Ureter (tissue), 1 donor: Measurements from ENCODE around the gene TTK. TPM values are rescaled to one million over a fixed set of nuclear protein-coding genes. Genes with fewer than 3 reads are reported as not detected.
A peak's percentile ranks its signal among the peaks of the same experiment; 100 is the strongest.

Experiments used
- DNase-seq: peaks from one replicate; pipeline ENCODE4 v3.0.0-alpha.2; 2020; ENCODE audit warnings: low spot score
- total RNA-seq: library from RNA; stranded (reverse); gene quantifications from one replicate; pipeline ENCODE4 v1.2.4, GENCODE V29; 2023
- donor health status: DM: yes; HTN: yes; CAD: no.

The TTK gene
- 1.5 TPM for total RNA-seq

DNA sequence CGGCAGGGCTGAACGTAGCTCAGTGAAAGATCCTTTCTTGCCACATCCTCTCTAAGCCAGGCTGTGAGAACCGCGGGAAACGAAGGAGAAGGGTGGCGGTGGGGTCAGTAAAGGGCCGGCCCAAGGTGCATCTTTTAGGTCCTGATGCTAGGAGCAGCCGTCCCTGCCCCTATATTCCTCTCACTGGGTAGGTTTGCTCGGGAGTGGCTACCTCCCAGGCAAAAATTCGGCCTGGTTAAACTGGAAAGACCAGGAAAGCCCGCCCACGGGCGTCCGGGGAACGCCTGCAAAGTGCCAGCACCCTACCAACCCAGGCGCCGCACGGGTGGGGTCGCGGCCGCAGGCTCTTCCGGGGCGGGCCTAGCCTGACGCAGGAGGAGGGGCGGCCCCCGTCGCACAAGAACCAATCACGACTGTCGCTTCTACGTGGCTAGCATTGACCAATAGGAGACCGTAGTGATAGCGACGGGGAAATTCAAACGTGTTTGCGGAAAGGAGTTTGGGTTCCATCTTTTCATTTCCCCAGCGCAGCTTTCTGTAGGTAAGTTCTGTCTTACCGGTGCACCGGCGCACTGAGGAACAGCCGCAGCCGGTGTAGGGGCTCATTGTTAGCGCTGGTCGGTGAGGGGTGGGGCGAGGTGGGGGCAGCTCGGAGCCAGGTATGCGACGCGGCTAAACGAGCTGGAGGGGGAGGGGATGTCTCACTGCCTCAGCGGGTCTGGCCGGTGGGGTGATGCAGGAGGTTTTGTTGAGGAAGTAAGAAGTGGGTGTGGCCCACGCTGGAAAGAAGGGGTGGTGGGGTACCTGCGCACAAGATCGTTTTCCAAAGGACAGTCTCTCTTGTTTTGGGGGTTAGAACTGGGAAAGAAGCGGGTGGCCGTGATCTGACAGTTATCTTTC is at the start of gene TTK:
Gene TTK (plus strand): TSS at position 477 of the 900 bp plus-strand sequence. CDS start 1,195 bp downstream, outside the sequence.
- peak; percentile 94 for DNase-seq

DNA sequence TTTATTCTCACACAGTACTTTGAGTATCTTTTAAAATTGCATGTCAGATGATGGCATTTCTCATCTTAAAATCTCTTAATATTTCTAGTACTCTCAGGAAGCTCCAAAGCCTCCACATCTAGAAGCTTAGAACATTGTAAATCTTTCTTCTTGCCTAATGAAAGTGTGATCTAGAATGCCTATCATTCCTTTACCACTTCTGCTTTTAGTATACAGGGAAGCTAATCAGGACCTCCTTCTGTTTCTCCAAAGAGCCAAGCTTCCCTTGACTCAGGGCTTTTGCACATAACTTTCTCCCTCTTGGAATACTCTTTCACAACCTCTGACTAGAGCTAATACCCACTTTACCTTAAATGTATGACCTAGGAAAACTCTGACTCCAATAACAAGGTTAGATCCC is 49.6 kb upstream of the TTK start:
- DNase-seq: no peak

DNA sequence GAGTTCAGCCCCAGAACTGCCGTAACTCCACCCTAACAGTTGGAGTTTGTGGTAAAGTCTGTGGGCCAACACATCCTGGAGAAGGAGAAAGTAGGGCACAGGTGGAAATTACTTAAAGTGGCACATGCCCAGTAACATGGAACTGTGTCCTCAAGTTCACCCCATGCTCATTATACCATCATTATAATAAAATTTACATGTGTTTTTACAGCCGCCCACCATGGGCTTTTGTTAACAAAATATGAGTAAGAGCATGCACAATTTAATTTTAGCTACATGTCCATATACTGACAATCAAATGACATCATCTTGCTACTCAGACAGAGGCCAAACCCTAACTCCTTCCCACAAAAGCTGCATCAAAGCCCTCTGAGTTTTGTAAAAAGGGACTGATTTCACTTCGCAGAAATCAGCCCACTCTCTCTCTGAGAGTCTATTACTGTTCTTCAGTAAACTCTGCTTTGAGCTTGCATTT is 39.8 kb upstream of the TTK start:
- no peak for DNase-seq

DNA sequence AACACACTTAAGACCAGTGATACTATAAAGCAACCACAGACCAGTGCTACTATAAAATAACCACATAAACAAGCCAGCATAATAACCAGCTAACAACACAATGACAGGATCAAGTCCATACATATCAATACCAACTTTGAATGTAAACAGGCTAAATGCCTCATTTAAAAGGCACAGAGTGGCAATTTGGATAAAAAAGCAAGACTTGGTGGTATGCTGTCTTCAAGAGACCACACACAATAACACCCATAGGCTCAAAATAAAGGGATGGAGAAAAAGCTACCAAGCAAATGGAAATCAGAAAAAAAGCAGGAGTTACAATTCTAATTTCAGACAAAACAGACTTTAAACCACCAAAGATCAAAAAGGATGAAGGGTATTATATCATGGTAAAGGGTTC is 37.3 kb upstream of the TTK start:
- no peak for DNase-seq

DNA sequence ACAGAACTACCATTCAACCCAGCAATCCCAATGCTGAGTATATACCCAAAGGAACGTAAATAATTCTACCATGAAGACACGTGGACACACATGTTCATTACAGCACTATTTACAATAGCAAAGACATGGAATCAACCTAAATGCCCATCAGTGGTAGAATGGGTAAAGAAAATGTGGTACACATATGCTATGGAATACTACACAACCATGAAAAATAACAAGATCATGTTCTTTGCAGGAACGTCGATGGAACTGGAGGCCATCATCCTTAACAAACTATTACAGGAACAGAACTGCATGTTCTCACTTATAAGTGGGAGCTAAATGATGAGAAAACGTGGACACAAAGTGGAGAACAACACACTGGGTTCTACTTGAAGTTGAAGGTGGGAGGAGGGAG is 34.7 kb upstream of the TTK start:
- no peak for DNase-seq

DNA sequence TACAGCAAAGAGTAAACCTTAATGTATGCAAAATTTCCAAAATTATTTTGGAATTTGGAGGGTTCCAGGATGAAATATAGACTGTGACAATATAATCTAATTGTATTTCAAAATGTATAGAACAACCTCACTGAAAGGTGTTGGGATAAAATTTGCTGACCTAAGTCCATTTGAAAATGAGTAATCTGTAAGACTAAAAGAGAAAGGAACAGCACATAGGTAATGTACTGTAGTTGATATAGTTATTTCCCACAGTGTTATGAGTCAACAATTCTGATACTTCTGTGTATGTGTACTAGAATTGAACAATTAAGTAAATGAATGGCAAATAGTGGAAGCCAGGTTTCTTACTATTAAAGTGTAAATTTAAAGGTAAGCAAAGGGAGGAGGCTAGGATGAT is 33.3 kb upstream of the TTK start:
- no peak for DNase-seq

DNA sequence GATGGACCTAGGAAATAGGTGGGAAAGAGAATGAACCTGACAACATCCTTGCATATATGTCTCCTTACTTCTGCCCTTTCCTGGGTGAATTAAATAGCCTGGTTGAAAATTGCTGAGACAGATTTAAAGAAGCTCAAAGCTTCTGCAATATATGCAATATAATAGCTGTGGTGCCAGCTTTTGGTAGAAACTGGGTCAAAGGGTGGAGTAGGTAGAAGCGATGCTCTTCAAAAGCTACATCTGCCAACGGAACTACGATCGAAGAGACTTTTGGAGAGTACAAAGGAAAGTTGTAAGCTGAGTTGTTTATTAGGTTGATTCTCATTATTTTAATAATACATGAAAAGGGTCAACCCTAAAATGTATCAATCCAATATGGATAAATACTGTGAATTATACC is 22.8 kb upstream of the TTK start:
- DNase-seq: no peak

DNA sequence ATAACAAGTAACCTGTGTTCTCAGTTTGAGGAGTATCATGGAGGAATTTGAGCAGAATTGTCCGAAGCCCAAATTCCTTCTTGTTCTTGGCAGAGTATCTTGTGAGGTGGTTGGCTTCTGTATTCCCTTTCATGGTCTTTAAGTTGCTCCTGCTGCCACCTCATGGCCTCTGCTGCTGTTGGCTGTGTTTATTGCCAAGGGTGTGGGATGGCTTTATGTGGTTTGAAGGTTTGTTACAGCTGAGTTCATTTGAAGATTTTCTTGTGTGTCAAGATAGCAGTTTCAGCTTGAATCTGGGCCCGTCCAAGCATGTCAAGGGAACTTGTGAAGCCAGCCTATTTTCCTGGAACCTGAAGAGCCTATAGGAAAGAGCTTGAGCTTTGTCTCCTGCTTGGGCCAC is 20.2 kb upstream of the TTK start:
- no peak for DNase-seq

DNA sequence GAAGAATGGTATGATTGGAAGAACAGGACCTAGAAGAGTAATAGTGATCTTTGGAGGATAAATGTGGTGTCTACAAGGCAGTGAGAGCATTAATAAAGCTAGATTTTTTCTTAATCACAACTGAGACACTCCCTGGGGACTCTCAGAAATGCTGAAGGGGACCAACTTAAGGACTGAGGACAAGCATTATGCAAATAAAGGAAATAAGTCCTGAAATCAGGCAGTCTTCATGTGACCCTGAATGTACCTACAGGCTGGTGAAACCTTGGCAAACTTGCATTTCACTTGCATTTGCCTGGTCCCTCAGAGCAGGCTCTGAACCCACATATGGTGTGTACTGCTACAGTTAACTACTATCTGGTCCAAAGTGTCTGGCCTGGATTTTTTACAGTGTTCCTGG is 19.3 kb upstream of the TTK start:
- no peak for DNase-seq

DNA sequence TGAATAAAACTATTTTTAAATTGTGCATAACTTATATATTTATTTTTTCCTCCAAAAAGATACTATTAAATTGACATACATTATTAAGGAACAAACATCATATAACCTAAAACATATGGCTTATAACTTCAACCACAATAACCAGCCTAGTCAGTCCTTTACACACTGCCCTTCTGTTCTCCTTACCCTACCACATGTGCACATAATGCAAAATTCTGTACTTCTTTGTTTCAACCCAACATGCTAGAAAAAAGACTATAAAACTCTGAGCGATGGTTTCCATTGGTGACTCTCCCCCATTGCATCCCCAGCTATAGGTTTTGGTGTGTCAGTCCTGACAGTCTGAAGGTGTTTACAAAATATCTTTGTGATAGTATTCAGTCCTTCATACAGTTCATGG is 14.8 kb upstream of the TTK start:
- DNase-seq: no peak

DNA sequence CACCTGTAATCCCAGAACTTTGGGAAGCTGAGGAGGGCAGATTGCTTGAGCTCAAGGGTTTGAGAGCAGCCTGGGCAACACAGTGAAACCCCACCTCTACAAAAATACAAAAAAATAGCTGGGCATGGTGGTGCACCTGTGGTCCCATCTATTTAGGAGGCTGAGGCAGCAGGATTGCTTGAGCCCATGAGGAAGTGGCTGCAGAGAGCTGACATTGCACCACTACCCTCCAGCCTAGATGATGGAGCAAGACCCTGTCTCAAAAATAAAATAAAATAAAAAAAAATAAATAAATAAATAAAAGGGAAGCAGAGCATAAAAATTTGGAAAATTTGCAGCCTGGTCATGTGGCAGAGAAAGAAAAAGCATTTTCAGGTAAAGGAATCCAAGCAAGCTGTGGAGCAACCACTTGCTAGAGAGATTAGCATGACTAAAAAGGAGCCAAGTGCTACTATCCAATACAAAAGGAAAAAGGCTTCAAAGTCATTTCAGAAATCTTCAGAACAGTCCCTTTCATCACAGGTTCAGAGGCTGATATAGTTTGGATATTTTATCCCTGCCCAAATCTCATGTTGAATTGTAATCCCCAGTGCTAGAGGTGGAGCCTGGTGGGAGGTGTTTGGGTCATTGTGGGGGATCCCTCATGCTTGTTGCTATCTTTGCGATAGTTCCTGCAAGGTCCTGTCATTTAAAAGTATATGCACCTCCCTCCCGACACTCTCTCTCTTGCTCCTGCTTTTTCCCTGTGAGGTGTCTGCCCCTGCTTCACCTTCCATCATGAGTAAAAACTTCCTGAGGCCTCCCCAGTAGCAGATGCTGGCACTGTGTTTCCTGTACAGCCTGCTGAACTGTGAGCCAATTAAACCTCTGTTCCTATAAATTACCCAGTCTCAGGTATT is 11.2 kb upstream of the TTK start:
- DNase-seq: no peak

DNA sequence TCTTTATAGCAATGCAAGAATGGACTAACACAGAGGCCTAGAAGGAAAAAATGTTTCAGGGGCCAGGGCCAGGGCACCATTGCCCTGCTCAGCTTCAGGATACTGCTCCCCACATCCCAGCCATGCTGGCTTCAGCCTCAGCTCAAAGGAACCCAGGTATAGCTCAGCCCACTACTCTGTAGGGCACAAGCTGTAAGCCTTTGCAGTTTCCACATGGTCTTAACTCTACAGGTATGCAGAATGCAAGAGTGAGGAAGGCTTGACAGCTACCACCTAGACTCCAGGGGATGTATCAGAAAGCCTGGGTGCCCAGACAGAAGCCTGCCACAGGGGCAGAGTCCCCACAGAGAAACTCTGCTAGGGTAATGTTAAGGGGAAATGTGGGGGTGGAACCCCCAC is 10.5 kb upstream of the TTK start:
- no peak for DNase-seq

DNA sequence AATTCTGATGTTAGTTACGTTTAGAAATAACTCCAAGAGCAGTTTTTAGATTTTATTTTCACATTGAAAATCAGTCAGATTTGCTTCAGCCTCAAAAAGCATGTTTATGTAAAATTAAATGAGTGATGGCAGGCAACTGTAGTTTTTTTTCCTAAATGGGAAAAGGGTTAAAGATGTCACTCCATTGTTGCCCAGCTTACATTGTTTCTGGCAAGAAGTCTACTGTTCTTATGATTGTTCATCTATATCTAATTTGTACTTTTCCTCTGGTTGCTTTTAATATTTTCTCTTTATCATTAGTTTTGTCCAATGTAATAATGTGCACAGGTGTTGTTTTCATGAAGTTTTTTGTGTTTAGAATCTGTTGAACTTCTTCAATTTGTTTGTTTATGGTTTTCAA is 6.7 kb upstream of the TTK start:
- no peak for DNase-seq

DNA sequence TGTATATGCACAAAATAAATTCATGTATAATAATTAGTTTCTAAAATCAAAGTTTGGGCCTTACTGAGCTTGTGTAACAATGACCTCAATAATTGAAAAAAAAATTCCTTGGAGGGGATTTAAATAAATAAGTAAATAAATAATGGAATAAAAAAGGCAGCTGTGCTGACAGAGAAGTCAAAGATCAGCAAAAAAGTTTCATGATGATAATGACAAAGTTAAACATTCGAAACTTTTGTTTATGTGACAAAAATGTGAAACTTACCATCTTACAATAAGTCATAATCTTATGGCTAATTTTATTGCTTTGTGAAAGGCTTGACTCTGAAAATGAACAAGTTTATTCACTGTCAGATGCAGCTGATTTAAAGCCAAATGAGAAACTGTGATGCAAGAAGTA is 3.1 kb upstream of the TTK start:
- DNase-seq: no peak

DNA sequence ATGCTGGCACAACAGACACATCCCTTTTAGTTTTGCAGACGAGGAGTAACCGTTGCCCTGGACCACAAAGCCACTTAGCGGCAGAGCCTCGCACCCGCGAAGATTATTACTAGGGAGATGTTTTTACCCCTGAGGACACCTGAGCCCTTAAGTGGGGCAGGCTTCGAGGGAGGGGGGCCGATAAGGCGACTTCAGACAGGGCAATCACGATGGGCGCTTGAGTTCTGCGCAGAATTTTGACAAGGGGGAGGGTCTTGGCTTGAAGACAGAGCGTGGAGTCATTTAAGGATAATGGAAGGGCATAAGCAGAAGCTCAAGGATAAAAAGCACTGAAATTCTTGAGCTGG is 650 bp upstream of the TTK start:
- DNase-seq: no peak

DNA sequence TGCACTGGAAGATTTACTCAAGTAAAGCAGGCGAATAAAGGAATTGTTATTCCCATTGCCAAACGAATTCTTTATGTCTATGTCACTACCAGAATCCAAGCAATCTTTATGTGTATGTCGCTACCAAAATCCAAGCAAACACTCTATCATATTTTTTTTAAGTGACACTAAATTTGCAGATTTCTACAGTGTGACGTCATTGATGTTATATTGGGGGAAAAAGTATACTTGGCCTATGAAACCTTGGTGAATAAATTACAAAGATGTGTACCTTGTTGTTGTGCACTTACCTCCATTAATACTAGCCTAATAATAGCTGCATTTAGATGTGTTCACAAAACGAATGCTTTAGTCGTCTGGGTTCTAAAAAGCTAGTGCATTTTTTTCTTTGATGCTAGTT is 957 bp downstream of the TTK start:
- DNase-seq: no peak

DNA sequence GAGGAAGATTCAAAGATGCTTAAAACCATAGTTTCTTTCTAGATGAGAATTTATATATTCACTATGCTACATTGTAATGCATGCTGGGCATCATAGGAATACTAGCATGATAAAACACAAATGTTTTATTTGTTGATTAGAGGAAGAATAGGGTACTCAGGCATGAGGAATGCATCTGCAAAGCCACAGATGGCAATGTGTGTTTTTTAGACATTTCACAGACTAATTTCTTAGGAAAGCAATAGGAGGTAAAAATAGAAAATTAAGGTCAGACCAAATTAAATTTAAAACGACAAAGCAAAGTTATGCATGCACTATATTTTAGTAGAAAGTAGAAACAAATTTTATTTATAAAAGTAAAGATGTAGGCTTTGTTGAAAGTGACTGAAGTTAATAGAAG is 2.1 kb downstream of the TTK start:
- DNase-seq: no peak

DNA sequence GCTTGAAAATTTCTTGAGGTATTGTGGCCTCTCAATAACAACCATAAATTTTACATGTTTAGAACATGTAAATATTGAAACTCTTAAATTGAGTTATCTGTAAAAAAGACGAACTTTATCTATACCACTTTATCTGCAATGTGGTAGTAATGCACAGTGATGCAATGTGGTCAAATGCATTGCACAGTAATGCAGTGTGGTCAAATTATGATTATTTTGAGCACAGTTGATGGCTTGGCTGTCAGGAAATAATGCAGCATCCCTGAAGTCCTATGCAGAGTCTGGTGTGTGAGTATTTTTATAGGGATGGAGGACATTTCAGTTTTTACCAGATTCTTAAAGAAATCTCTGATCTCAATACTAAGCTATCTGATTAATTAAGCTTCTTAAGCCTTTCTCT is 5.1 kb downstream of the TTK start:
- DNase-seq: no peak

DNA sequence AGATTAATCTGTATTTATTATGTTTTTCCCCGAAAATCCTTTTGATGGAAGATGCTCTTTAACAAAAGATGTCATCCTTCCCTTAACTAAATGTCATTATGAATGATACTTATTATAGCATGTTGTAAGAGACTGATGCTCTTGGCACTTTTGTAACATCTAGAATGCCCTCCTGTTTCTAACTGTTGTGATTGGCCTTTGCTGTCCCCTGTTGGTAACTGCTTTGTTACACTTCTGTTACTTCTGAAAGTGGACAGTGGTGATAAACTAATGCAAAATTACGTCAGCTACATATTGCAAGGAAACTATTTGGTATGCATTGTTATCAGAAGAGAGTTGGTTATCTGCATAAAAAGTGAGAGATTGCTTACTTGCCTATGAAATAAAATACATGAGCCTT is 5.8 kb downstream of the TTK start:
- DNase-seq: no peak

DNA sequence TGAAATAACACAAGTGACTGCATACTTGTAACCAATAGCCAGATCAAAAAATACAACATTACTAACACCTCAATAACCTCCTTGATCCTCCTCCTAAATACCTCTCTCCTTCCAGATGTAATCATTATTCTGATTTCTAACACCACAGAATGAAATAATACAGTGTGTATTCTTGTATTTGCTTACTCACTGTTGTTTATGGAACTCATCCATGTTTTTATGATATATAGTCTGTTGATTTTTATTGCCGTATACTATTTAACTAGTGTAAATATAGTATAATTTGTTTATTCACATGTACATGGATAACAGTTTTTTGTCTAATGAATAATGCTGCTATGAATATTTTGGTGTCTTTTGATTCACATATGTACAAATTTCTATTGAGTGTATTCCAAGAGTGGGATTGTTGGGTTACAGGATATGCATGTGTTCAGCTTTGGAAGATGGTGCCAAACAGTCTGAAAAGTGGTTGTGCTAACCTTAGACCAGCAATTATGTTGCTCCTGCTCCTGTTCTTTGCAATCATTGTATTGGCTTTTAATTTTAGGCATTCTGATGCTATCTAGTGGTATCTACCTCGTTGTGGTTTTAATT is 11.5 kb downstream of the TTK start:
- DNase-seq: no peak

DNA sequence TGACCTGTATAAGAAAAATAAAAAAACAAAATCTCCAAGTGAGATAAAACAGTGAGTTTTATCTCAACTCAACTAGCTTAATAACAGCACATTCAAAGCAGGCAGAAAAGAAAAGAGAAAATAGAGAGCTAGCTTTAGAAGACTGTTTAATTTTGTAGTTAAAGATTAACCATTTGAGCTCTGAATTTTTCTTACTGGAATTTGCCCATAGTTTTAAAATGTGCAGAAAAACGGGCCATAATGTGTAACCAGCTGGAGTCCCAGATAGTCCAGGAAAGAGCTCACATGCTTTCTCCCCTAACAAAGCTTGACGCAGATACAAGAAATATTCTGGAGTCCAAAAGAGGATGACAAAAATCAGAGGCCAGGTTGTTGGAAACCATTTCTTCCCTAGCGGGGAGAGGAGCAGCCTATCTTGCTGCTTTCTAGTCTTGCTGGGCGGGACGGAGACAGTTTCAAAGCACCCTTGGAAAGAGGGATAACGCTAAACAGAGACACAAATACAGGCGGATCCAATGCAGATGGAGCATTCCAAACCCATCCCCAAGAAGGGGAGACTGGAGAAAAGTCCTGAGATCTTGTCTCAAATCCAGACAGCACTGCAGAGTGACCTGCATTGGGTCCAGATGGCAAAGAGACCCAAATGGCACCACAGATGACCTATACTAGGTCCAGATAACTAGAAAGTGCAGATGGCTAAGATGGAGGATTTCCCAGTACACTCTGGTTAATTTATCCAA is 16.1 kb downstream of the TTK start:
- DNase-seq: no peak

DNA sequence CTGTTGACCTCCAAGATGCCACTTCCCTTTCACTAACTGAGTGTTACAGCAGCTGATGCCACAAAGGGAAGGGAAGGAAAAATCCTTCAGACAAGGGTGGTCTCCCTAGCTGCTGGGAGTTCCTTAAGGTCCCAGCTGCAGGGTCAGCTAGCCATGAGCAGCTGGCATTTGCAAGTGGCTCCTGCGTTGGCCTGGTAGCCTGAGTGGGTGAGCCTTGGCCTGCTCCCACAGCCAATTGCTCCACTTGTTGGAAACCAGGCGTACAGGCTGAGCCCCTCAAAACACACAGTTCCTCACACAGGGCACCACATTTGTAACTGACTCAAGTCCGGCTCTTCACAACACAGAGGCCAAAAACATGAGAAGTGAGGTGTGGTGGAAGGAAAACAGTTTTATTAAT is 16.7 kb downstream of the TTK start:
- DNase-seq: no peak
